Tibial nerve (tissue), 4 donors: ENCODE data around the gene CD200. TPM values are rescaled to one million over a fixed set of nuclear protein-coding genes. Genes with fewer than 3 reads are reported as not detected.

Experiments used
- DNase-seq, 2 donors: peaks; one replicate each; pipeline ENCODE4 v3.0.0-alpha.2; 2019; ENCODE audit warnings: low spot score in 2 of 2
- H3K27ac ChIP-seq, 4 donors: fragments of 200-600 bp; sonication (generic) in 3 of 4; one replicate each; pipeline ENCODE4 v1.5.1; 2017 to 2019; ENCODE audit warnings: mild to moderate bottlenecking in 1 of 4
- H3K27me3 ChIP-seq, 2 donors: fragments of 200-600 bp; sonication (generic) in 1 of 2; one replicate each; pipeline versions ENCODE4 v1.5.1 to v1.6.0; 2017 to 2019
- H3K36me3 ChIP-seq, 3 donors: fragments of 200-600 bp; sonication (generic); one replicate each; pipeline ENCODE4 v1.5.1; 2018 to 2019
- H3K4me1 ChIP-seq, 4 donors: fragments of 200-600 bp; sonication (generic) in 3 of 4; one replicate each; pipeline ENCODE4 v1.5.1; 2017 to 2019
- H3K4me3 ChIP-seq, 4 donors: fragments of 200-600 bp; sonication (generic) in 3 of 4; one replicate each; pipeline ENCODE4 v1.5.1; 2017 to 2019; ENCODE audit warnings: mild to moderate bottlenecking in 1 of 4, moderate library complexity in 1 of 4
- H3K9me3 ChIP-seq, 4 donors: fragments of 200-600 bp; sonication (generic) in 3 of 4; one replicate each; pipeline ENCODE4 v1.5.1; 2017 to 2019
- CTCF ChIP-seq, 5 experiments: fragments of 200-600 bp in 3 of 5; fragments of 450-650 bp in 2 of 5; sonication (generic) in 3 of 5; IDR thresholded peaks; one replicate each; pipeline ENCODE4 v1.5.1; 2016 to 2019; ENCODE audit warnings: antibody characterized with exemption in 5 of 5, mild to moderate bottlenecking in 3 of 5, moderate library complexity in 2 of 5
- EP300 ChIP-seq, 2 donors: sonication (generic); formaldehyde crosslinking; IDR thresholded peaks; one replicate each; pipeline ENCODE4 v1.6.1; 2017; ENCODE audit warnings: antibody characterized with exemption in 2 of 2, mild to moderate bottlenecking in 1 of 2
- POLR2A ChIP-seq, 2 donors: fragments of 450-650 bp; IDR thresholded peaks; one replicate each; pipeline ENCODE4 v1.6.1; 2017; ENCODE audit warnings: antibody characterized with exemption in 2 of 2, mild to moderate bottlenecking in 2 of 2, moderate library complexity in 2 of 2
- WGBS, 2 donors: methylation state at CpG; one replicate each; pipeline ENCODE4 v1.1.5; 2018; 5-methylcytosine and 5-hydroxymethylcytosine counted together
- total RNA-seq, 4 donors: library from RNA; depleted of rRNA; stranded (reverse); fragments of >200 nt; gene quantifications; one replicate each; pipeline ENCODE4 v1.1.0, GENCODE V29; 2016

The CD200 gene
- total RNA-seq, 4 donors from 2014 or later = 4.5 to 12.6 (median 8.7) TPM

GRCh38 chr3:112304611-112305010 lies 28.3 kb upstream of the CD200 start:
- Histone ChIP-seq H3K4me1 (peaks cover 0 to 22% (median 0%) of the 10 kb centered on the region in 4 donors), H3K36me3 (no peaks in the 10 kb centered on the region), H3K4me3 (peak overlapping the region in 3 of 4 donors; percentile 14 to 56 (median 37)), H3K27me3 (no peaks in the 10 kb centered on the region), H3K27ac (peak overlapping the region in 1 of 4 donors; percentile 66), H3K9me3 (peaks cover 0 to 4% (median 0%) of the 10 kb centered on the region in 4 donors)
- TF ChIP-seq CTCF (IDR thresholded peaks at IDR 0.05) = peak; percentile 12 to 36 (median 20)
- TF ChIP-seq POLR2A (IDR thresholded peaks at IDR 0.05) = no peak
- no peak for TF ChIP-seq EP300 (IDR thresholded peaks at IDR 0.05)
- WGBS, 2 donors = 13 to 34% methylated on average over 2 of the region's 2 CpGs
- no peak for DNase-seq

GRCh38 chr3:112306825-112307224 lies 26.1 kb upstream of the CD200 start:
- no peak overlapping the region for H3K27ac ChIP-seq
- H3K9me3 ChIP-seq = peaks cover 0 to 4% (median 0%) of the 10 kb centered on the region in 4 donors
- no peak for TF ChIP-seq CTCF (IDR thresholded peaks at IDR 0.05)
- TF ChIP-seq EP300 (IDR thresholded peaks at IDR 0.05) = no peak
- no peak for TF ChIP-seq POLR2A (IDR thresholded peaks at IDR 0.05)
- no peaks in the 10 kb centered on the region for H3K27me3 ChIP-seq
- DNase-seq = no peak
- H3K36me3 ChIP-seq = no peaks in the 10 kb centered on the region
- H3K4me3 ChIP-seq = no peak overlapping the region
- H3K4me1 ChIP-seq = peaks cover 0 to 22% (median 0%) of the 10 kb centered on the region in 4 donors
- 85 to 92% methylated on average over 9 of the region's 9 CpGs for WGBS, 2 donors

GRCh38 chr3:112307557-112307956 lies 25.4 kb upstream of the CD200 start:
- WGBS, 2 donors = 56 to 72% methylated on average over 4 of the region's 4 CpGs
- Histone ChIP-seq H3K36me3 (no peaks in the 10 kb centered on the region), H3K9me3 (no peaks in the 10 kb centered on the region), H3K27me3 (no peaks in the 10 kb centered on the region), H3K4me1 (peaks cover 0 to 21% (median 0%) of the 10 kb centered on the region in 4 donors), H3K27ac (no peak overlapping the region), H3K4me3 (no peak overlapping the region)
- TF ChIP-seq POLR2A (IDR thresholded peaks at IDR 0.05) (no peak), EP300 (IDR thresholded peaks at IDR 0.05) (no peak), CTCF (IDR thresholded peaks at IDR 0.05) (no peak)
- DNase-seq = no peak

GRCh38 chr3:112308151-112308911 lies 24.6 kb upstream of the CD200 start:
- 58 to 59% methylated on average over 7 of the region's 7 CpGs for WGBS, 2 donors

More at GRCh38 chr3:112308151-112308911, 24.6 kb upstream of the CD200 start:
- TF ChIP-seq POLR2A (IDR thresholded peaks at IDR 0.05) (no peak), CTCF (IDR thresholded peaks at IDR 0.05) (no peak), EP300 (IDR thresholded peaks at IDR 0.05) (no peak)
- Histone ChIP-seq H3K36me3 (no peaks in the 10 kb centered on the region), H3K4me3 (no peak overlapping the region), H3K9me3 (no peaks in the 10 kb centered on the region), H3K27ac (no peak overlapping the region), H3K27me3 (no peaks in the 10 kb centered on the region), H3K4me1 (peaks cover 0 to 14% (median 0%) of the 10 kb centered on the region in 4 donors)
- DNase-seq = no peak
